Lower lobe of right lung (tissue), 2 donors: ENCODE results near the gene RANBP2. TPM values are rescaled to one million over a fixed set of nuclear protein-coding genes. Genes with fewer than 3 reads are reported as not detected.

Source experiments
- ATAC-seq, 2 donors: fragments of 200-7000 bp; cut with Tn5 transposase; one replicate each; pipeline ENCODE4 v1.9.1; 2020 to 2022; ENCODE audit warnings: mild to moderate bottlenecking in 2 of 2, moderate library complexity in 2 of 2
- DNase-seq: peaks from one replicate; pipeline ENCODE4 v3.0.0-alpha.2; 2020
- H3K27ac ChIP-seq: fragments of 200-600 bp; one replicate; pipeline ENCODE4 v1.8.0; 2022
- H3K27me3 ChIP-seq: fragments of 200-600 bp; one replicate; pipeline ENCODE4 v1.8.0; 2022; ENCODE audit warnings: low read depth
- H3K36me3 ChIP-seq: fragments of 200-600 bp; one replicate; pipeline ENCODE4 v1.8.0; 2022; ENCODE audit warnings: mild to moderate bottlenecking
- H3K4me1 ChIP-seq: fragments of 200-600 bp; one replicate; pipeline ENCODE4 v1.8.0; 2022
- H3K4me3 ChIP-seq: fragments of 200-600 bp; one replicate; pipeline ENCODE4 v1.8.0; 2022; ENCODE audit warnings: mild to moderate bottlenecking
- H3K9me3 ChIP-seq: fragments of 200-600 bp; one replicate; pipeline ENCODE4 v1.8.0; 2022
- CTCF ChIP-seq: fragments of 200-600 bp; IDR thresholded peaks from one replicate; pipeline ENCODE4 v1.8.0; 2022; ENCODE audit warnings: antibody characterized with exemption, mild to moderate bottlenecking
- intact Hi-C: fragments of 100-400 bp; cut with DNase I; formaldehyde crosslinking; loops from one replicate; pipeline ENCODE4 v1.11.0; 2022
- total RNA-seq: library from RNA; stranded (reverse); fragmentation: NEBNext Ultra II Directional; extraction: Animal tissue kit (Norgen Biotek cat#: 25700); gene quantifications from one replicate; pipeline ENCODE4 v1.2.1, GENCODE V29; 2021
- donor health status: DM: no; HTN: yes; CAD: no; lungs with severe emphysema.

RANBP2 gene
- total RNA-seq, 1 donor from 2014 or later: 72.5 TPM

DNA sequence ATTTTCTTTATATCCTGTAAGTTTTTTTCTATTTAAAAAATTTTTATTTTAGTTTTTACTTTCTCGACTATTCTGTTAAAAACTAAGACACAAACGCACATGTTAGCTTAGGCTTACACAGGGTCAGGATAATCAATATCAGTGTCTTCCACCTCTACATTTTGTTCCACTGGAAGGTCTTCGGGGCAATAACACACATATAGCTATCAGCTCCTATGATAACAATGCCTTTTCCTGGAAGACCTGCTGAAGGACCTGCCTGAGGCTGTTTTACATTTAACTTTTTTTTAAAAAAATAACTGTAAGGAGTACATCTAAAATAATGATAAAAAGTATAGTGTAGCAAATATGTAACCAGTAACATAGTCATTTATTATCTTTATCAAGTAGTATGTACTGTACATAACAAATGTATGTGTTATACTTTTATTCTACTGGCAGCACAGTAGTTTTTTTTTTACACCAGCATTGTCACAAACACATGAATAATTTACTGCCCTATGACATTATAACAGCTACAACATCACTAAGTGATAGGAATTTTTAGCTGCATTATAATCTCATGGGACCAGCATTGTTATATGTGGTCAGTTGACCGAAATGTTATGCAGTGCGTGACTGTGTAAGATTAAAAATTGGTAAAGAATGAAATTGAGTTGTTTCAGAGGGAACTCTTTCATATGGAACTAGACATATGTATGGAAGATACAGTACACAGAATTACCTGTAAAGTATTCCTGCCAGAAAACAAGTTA, 105.2 kb downstream of the RANBP2 start:
- no peaks in the 10 kb centered on the region for H3K27me3 ChIP-seq
- H3K9me3 ChIP-seq: no peaks in the 10 kb centered on the region
- DNase-seq: no peak

GRCh38 chr2:108825254-108825653, 106.0 kb downstream of the RANBP2 start:
- no peak for DNase-seq
- no peak for ATAC-seq
- TF ChIP-seq CTCF: no peak
- H3K36me3 ChIP-seq: no peaks in the 10 kb centered on the region
- intact Hi-C loops: no loop called here
- H3K9me3 ChIP-seq: no peaks in the 10 kb centered on the region
- H3K27ac ChIP-seq: no peak overlapping the region
- H3K27me3 ChIP-seq: no peaks in the 10 kb centered on the region
- H3K4me1 ChIP-seq: no peaks in the 10 kb centered on the region
- H3K4me3 ChIP-seq: no peak overlapping the region

More for the DNA sequence above, 105.2 kb downstream of the RANBP2 start:
- ATAC-seq: no peak
- H3K27ac ChIP-seq: no peak overlapping the region
- no peak for TF ChIP-seq CTCF
- no peaks in the 10 kb centered on the region for H3K4me1 ChIP-seq
- no peaks in the 10 kb centered on the region for H3K36me3 ChIP-seq
- intact Hi-C loops: no loop called here
- no peak overlapping the region for H3K4me3 ChIP-seq

DNA sequence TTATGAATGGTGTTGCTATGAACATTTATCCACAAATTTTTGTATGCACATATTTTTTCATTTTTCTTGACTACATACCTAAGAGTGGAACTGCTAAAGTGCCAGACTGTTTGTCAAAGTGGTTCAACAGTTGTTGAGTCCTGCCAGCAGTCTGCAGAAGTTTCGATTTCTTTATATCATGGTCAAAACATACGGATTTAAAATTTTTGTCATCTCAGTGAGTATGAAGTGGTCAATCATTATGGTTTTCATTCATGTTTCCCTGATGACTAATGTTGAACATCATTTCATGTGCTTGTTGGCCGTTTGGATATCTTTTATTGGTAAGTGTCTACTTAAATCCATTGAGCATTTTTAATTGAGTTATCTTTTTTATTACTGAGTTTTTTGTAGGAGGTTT, 106.5 kb downstream of the RANBP2 start:
- H3K9me3 ChIP-seq: no peaks in the 10 kb centered on the region
- no peaks in the 10 kb centered on the region for H3K27me3 ChIP-seq
- no peaks in the 10 kb centered on the region for H3K36me3 ChIP-seq
- H3K4me3 ChIP-seq: no peak overlapping the region
- intact Hi-C loops: no loop called here
- no peak overlapping the region for H3K27ac ChIP-seq
- DNase-seq (no peak), ATAC-seq (no peak)
- TF ChIP-seq CTCF: no peak
- no peaks in the 10 kb centered on the region for H3K4me1 ChIP-seq

- Histone ChIP-seq H3K27ac (no peak overlapping the region), H3K27me3 (no peaks in the 10 kb centered on the region), H3K9me3 (no peaks in the 10 kb centered on the region), H3K36me3 (no peaks in the 10 kb centered on the region), H3K4me3 (no peak overlapping the region), H3K4me1 (no peaks in the 10 kb centered on the region)
- intact Hi-C loops: no loop called here
- ATAC-seq (no peak), DNase-seq (no peak)
- no peak for TF ChIP-seq CTCF
These were observed 110.5 kb downstream of the RANBP2 start for GRCh38 chr2:108829578-108830310.

GRCh38 chr2:108833219-108833618, 113.9 kb downstream of the RANBP2 start:
- no peak for DNase-seq
- no peak overlapping the region for H3K27ac ChIP-seq
- H3K27me3 ChIP-seq: no peaks in the 10 kb centered on the region
- H3K36me3 ChIP-seq: no peaks in the 10 kb centered on the region
- H3K9me3 ChIP-seq: peaks cover 4% of the 10 kb centered on the region
- no peak for ATAC-seq
- no peak overlapping the region for H3K4me3 ChIP-seq
- intact Hi-C loops: no loop called here
- no peaks in the 10 kb centered on the region for H3K4me1 ChIP-seq
- TF ChIP-seq CTCF: no peak
